H1 (cell line): ENCODE measurements around the gene WNT9B. TPM values are rescaled to one million over a fixed set of nuclear protein-coding genes. Genes with fewer than 3 reads are reported as not detected.

Experiments
- CTCF ChIA-PET: fragments of 300-600 bp; sonication (Branson Sonifier 250); formaldehyde crosslinking; loops from one replicate; lab custom pipeline; 2021; ENCODE audit not compliant: partially characterized antibody; lab: Charles Lee
- POLR2A ChIA-PET: fragments of 300-600 bp; sonication (Branson Sonifier 250); formaldehyde crosslinking; loops from one replicate; lab custom pipeline; 2021; ENCODE audit warnings: inconsistent platforms; ENCODE audit not compliant: partially characterized antibody; lab: Charles Lee
- DNase-seq, 2 experiments: peaks; one replicate each; pipeline versions ENCODE4 v3.0.0 to v3.0.0-alpha.2; 2010 to 2022; ENCODE audit warnings: low spot score in 2 of 2, low read depth in 1 of 2, mixed read lengths in 1 of 2
- FAIRE-seq: peaks from 2 replicates; lab custom pipeline; 2011; peaks lifted over from hg19 to GRCh38; lab: Jason Lieb, UNC
- H2AFZ ChIP-seq: 2 replicates; pipeline ENCODE4 v1.8.1; 2012; ENCODE audit warnings: low read length, inconsistent platforms
- H2AK5ac ChIP-seq: 2 replicates; pipeline ENCODE4 v1.6.1; 2013; ENCODE audit warnings: low read depth, low read length
- H2BK120ac ChIP-seq: replicated peaks from 2 replicates; pipeline ENCODE3; 2013; ENCODE audit warnings: low read depth, low read length, inconsistent platforms
- H2BK12ac ChIP-seq: 2 replicates; pipeline ENCODE4 v1.6.1; 2013; ENCODE audit warnings: low read depth, low read length
- H2BK15ac ChIP-seq: 2 replicates; pipeline ENCODE4 v1.6.1; 2013; ENCODE audit warnings: low read length
- H2BK20ac ChIP-seq: 2 replicates; pipeline ENCODE4 v1.6.1; 2013; ENCODE audit warnings: low read length
- H2BK5ac ChIP-seq: 2 replicates; pipeline ENCODE4 v1.6.1; 2013; ENCODE audit warnings: low read depth, low read length
- H3K14ac ChIP-seq: 2 replicates; pipeline ENCODE4 v1.6.1; 2013; ENCODE audit warnings: inconsistent platforms; ENCODE audit not compliant: insufficient read length
- H3K18ac ChIP-seq: 2 replicates; pipeline ENCODE4 v1.6.1; 2013; ENCODE audit warnings: low read length; ENCODE audit errors: extremely low read depth
- H3K23ac ChIP-seq: 2 replicates; pipeline ENCODE4 v1.6.1; 2013; ENCODE audit warnings: inconsistent platforms; ENCODE audit not compliant: insufficient read length
- H3K23me2 ChIP-seq: 2 replicates; pipeline ENCODE4 v1.6.1; 2013; ENCODE audit warnings: low read depth, low read length
- H3K27ac ChIP-seq: 2 replicates; pipeline ENCODE4 v1.6.1; 2011; ENCODE audit warnings: low read depth, low read length, inconsistent platforms
- H3K27me3 ChIP-seq, 4 experiments: replicated peaks in 1 of 4; 1 replicate in 1 of 4; 2 replicates in 3 of 4; pipeline versions ENCODE4 v1.6.1 to v1.8.1; 2011 to 2013; ENCODE audit warnings: low read length in 3 of 4, mild to moderate bottlenecking in 3 of 4, inconsistent platforms in 2 of 4, mixed read lengths in 2 of 4, moderate library complexity in 1 of 4; ENCODE audit not compliant: control insufficient read depth in 3 of 4, insufficient read depth in 3 of 4; ENCODE audit errors: extremely low read depth in 1 of 4
- H3K36me3 ChIP-seq, 4 experiments: 2 replicates each; pipeline versions ENCODE4 v1.6.1 to v1.8.1; 2011 to 2013; ENCODE audit warnings: mild to moderate bottlenecking in 4 of 4, low read length in 3 of 4, moderate library complexity in 2 of 4, control low read depth in 1 of 4, inconsistent platforms in 1 of 4; ENCODE audit not compliant: insufficient read depth in 4 of 4, control insufficient read depth in 2 of 4
- H3K4ac ChIP-seq: replicated peaks from 2 replicates; pipeline ENCODE3; 2013; ENCODE audit warnings: low read length, low read depth, mixed read lengths, inconsistent platforms; ENCODE audit not compliant: insufficient read length
- H3K4me1 ChIP-seq, 4 experiments: replicated peaks in 1 of 4; 1 replicate in 1 of 4; 2 replicates in 3 of 4; pipeline versions ENCODE4 v1.6.1 to v1.8.1; 2011 to 2013; ENCODE audit warnings: low read length in 3 of 4, inconsistent platforms in 2 of 4, mixed read lengths in 1 of 4; ENCODE audit not compliant: insufficient read depth in 4 of 4, control insufficient read depth in 3 of 4
- H3K4me2 ChIP-seq, 2 experiments: 2 replicates each; pipeline versions ENCODE4 v1.6.1 to v1.8.1; 2011 to 2013; ENCODE audit warnings: low read depth in 2 of 2, low read length in 2 of 2, control low read depth in 1 of 2, inconsistent platforms in 1 of 2, mild to moderate bottlenecking in 1 of 2; ENCODE audit not compliant: insufficient read depth in 1 of 2
- H3K4me3 ChIP-seq, 4 experiments: fragments of 200-600, 300-600 bp in 1 of 4; sonication (generic), shearing (Covaris generic), sonication (Bioruptor Twin) in 1 of 4; 2 replicates each; pipeline versions ENCODE4 v1.5.1 to v1.8.1; 2011 to 2016; ENCODE audit warnings: low read length in 4 of 4, low read depth in 3 of 4, control low read depth in 2 of 4, inconsistent platforms in 2 of 4, mild to moderate bottlenecking in 2 of 4, mixed read lengths in 1 of 4, moderate library complexity in 1 of 4; ENCODE audit not compliant: insufficient read depth in 2 of 4; ENCODE audit errors: extremely low read depth in 1 of 4
- H3K56ac ChIP-seq: replicated peaks from 2 replicates; pipeline ENCODE3; 2013; ENCODE audit warnings: low read depth, mild to moderate bottlenecking, mixed read lengths, low read length, inconsistent platforms; ENCODE audit not compliant: insufficient read length
- H3K79me1 ChIP-seq: 2 replicates; pipeline ENCODE4 v1.6.1; 2013; ENCODE audit warnings: low read depth, low read length, control low read depth
- H3K79me2 ChIP-seq, 2 experiments: 2 replicates each; pipeline versions ENCODE4 v1.6.1 to v1.8.1; 2012 to 2013; ENCODE audit warnings: low read length in 2 of 2, mild to moderate bottlenecking in 2 of 2, inconsistent platforms in 1 of 2; ENCODE audit not compliant: insufficient read depth in 2 of 2, control insufficient read depth in 1 of 2
- H3K9ac ChIP-seq, 4 experiments: replicated peaks in 1 of 4; 1 replicate in 1 of 4; 2 replicates in 3 of 4; pipeline versions ENCODE4 v1.6.1 to v1.8.1; 2011 to 2013; ENCODE audit warnings: low read depth in 3 of 4, low read length in 3 of 4, control low read depth in 2 of 4, mild to moderate bottlenecking in 2 of 4, moderate library complexity in 2 of 4, inconsistent platforms in 1 of 4; ENCODE audit errors: extremely low read depth in 1 of 4
- H3K9me3 ChIP-seq, 2 experiments: 2 replicates each; pipeline versions ENCODE4 v1.6.1 to v1.8.1; 2012 to 2013; ENCODE audit warnings: mild to moderate bottlenecking in 2 of 2, moderate library complexity in 2 of 2, control low read depth in 1 of 2, inconsistent platforms in 1 of 2, low read depth in 1 of 2, low read length in 1 of 2, mixed read lengths in 1 of 2; ENCODE audit not compliant: insufficient read depth in 2 of 2
- H4K20me1 ChIP-seq, 2 experiments: replicated peaks in 1 of 2; 2 replicates each; pipeline versions ENCODE3 to v1.8.1; 2011 to 2013; ENCODE audit warnings: inconsistent platforms in 2 of 2, low read length in 2 of 2, mild to moderate bottlenecking in 1 of 2; ENCODE audit not compliant: insufficient read depth in 2 of 2, control insufficient read depth in 1 of 2
- H4K5ac ChIP-seq: 2 replicates; pipeline ENCODE4 v1.6.1; 2013; ENCODE audit warnings: low read length, low read depth, mixed read lengths, inconsistent platforms; ENCODE audit not compliant: insufficient read length
- H4K8ac ChIP-seq: 2 replicates; pipeline ENCODE4 v1.8.0; 2013; ENCODE audit warnings: mild to moderate bottlenecking, moderate library complexity, low read length, inconsistent platforms; ENCODE audit not compliant: insufficient read depth; ENCODE audit errors: extremely low read depth
- H4K91ac ChIP-seq: replicated peaks from 2 replicates; pipeline ENCODE3; 2013; ENCODE audit warnings: low read length, mixed read lengths, inconsistent platforms; ENCODE audit not compliant: insufficient read length
- BCL11A ChIP-seq, 2 experiments: IDR thresholded peaks; one replicate each; pipeline ENCODE4 v1.6.1; 2011; ENCODE audit warnings: low read depth in 2 of 2, low read length in 2 of 2, mild to moderate bottlenecking in 2 of 2
- CEBPB ChIP-seq: IDR thresholded peaks from 2 replicates; pipeline ENCODE4 v1.6.1; 2012; ENCODE audit warnings: low read depth, low read length
- EGR1 ChIP-seq: IDR thresholded peaks from 2 replicates; pipeline ENCODE4 v1.6.1; 2011; ENCODE audit warnings: low read depth, low read length, borderline replicate concordance
- EP300 ChIP-seq, 2 experiments: IDR thresholded peaks; 1 replicate in 1 of 2; 2 replicates in 1 of 2; pipeline ENCODE4 v1.6.1; 2011 to 2012; ENCODE audit warnings: low read depth in 2 of 2, low read length in 2 of 2, mild to moderate bottlenecking in 2 of 2, borderline replicate concordance in 1 of 2, inconsistent platforms in 1 of 2, moderate library complexity in 1 of 2
- GABPA ChIP-seq: IDR thresholded peaks from 2 replicates; pipeline ENCODE4 v1.6.1; 2011; ENCODE audit warnings: mild to moderate bottlenecking, low read length, moderate library complexity, borderline replicate concordance; ENCODE audit not compliant: insufficient read depth
- HDAC6 ChIP-seq: IDR thresholded peaks from one replicate; pipeline ENCODE4 v1.7.1; 2012; ENCODE audit warnings: low read depth, mild to moderate bottlenecking, inconsistent platforms, low read length, moderate library complexity
- KDM5A ChIP-seq: fragments of 200-600 bp; IDR thresholded peaks from 2 replicates; pipeline ENCODE4 v1.7.1; 2012; ENCODE audit warnings: mild to moderate bottlenecking, low read length, inconsistent platforms, mixed read lengths
- MAFK ChIP-seq: IDR thresholded peaks from 2 replicates; pipeline ENCODE4 v1.6.1; 2012; ENCODE audit warnings: low read depth, mild to moderate bottlenecking, improper control_type of control experiment, low read length
- NANOG ChIP-seq: IDR thresholded peaks from 2 replicates; pipeline ENCODE4 v1.6.1; 2011; ENCODE audit warnings: low read length, low read depth, mild to moderate bottlenecking, inconsistent platforms; ENCODE audit not compliant: insufficient read depth, poor library complexity, severe bottlenecking
- POLR2A ChIP-seq, 2 experiments: IDR thresholded peaks; 1 replicate in 1 of 2; 2 replicates in 1 of 2; pipeline ENCODE4 v1.6.1; 2011; ENCODE audit warnings: low read depth in 2 of 2, low read length in 2 of 2, mild to moderate bottlenecking in 2 of 2; ENCODE audit errors: control extremely low read depth in 1 of 2
- POU5F1 ChIP-seq: IDR thresholded peaks from 2 replicates; pipeline ENCODE4 v1.6.1; 2011; ENCODE audit warnings: low read depth, mild to moderate bottlenecking, low read length, moderate library complexity
- SIN3A ChIP-seq, 2 experiments: IDR thresholded peaks in 1 of 2; conservative IDR thresholded peaks in 1 of 2; 2 replicates each; pipeline ENCODE4 v1.6.1; 2011 to 2012; ENCODE audit warnings: low read length in 2 of 2, improper control_type of control experiment in 1 of 2, low read depth in 1 of 2, mild to moderate bottlenecking in 1 of 2
- SIX5 ChIP-seq: IDR thresholded peaks from 2 replicates; pipeline ENCODE4 v1.6.1; 2011; ENCODE audit warnings: mild to moderate bottlenecking, low read depth, low read length
- TAF1 ChIP-seq: IDR thresholded peaks from 2 replicates; pipeline ENCODE4 v1.6.1; 2011; ENCODE audit warnings: mild to moderate bottlenecking, low read depth, low read length
- WGBS, 2 experiments: shearing (Covaris generic) in 1 of 2; methylation state at CpG; one replicate each; pipeline versions ENCODE4 v1.1.6 to v1.1.7; 2013 to 2015; ENCODE audit warnings: low lambda C conversion rate in 2 of 2, mixed read lengths in 2 of 2, inconsistent platforms in 1 of 2, low coverage in 1 of 2, missing lambda C conversion rate in 1 of 2; ENCODE audit not compliant: insufficient replicate concordance in 2 of 2, insufficient coverage in 1 of 2, insufficient read length in 1 of 2; ENCODE audit errors: extremely low coverage in 1 of 2, missing lambda C conversion rate in 1 of 2; 5-methylcytosine and 5-hydroxymethylcytosine counted together
- polyA plus RNA-seq, 7 experiments: library from polyadenylated mRNA; depleted of rRNA in 3 of 7; stranded (reverse) in 5 of 7; unstranded in 2 of 7; fragments of >200 nt in 5 of 7; fragments of 200-250 nt in 2 of 7; gene quantifications; 1 replicate in 5 of 7; 2 replicates in 1 of 7; 4 replicates in 1 of 7; pipeline versions ENCODE4 v1.2.1 to v1.2.3, GENCODE V29; 2011 to 2013; ENCODE audit warnings: missing spikeins in 2 of 7, mixed read lengths in 2 of 7
- total RNA-seq: library from RNA; stranded (reverse); fragmentation: NEBNext Ultra II Directional; extraction: Animal tissue kit (Norgen Biotek cat#: 25700); gene quantifications from 2 replicates; pipeline ENCODE4 v1.2.1, GENCODE V29; 2021

WNT9B gene
- total and polyA plus RNA-seq, 2 of the 8 experiments (the other 6 are each of a cell fraction or from before 2014, with no cell fraction given): 0.21 TPM; not detected in 1

GRCh38 chr17:46822388-46822921, 28.9 kb upstream of the WNT9B start:
- no peak overlapping the region; a peak in 1 of 4 replicates for H3K4me2 ChIP-seq
- CTCF ChIA-PET: interaction anchor here (0.6 to 6.1 kb wide), 12 partner anchors 9 to 314 kb away, joined by 3 to 49 read pairs (median 6); no protein-coding TSS in a partner anchor
- TF ChIP-seq NANOG (no peak), BCL11A (IDR thresholded peaks at IDR 0.05; ENCODE audit: low read depth in 2 of 2, low read length in 2 of 2) (no peak), HDAC6 (no peak), CEBPB (no peak), POLR2A (IDR thresholded peaks at IDR 0.05; ENCODE audit: control extremely low read depth in 1 of 2, low read depth in 2 of 2, low read length in 2 of 2) (no peak), SIX5 (no peak), MAFK (no peak), SIN3A (conservative IDR thresholded peaks at IDR 0.05 in 1 of 2, IDR thresholded peaks at IDR 0.05 in 1 of 2; ENCODE audit: low read depth in 1 of 2, low read length in 2 of 2) (no peak), EGR1 (no peak), GABPA (no peak), POU5F1 (no peak), KDM5A (no peak), TAF1 (no peak), EP300 (IDR thresholded peaks at IDR 0.05; ENCODE audit: borderline replicate concordance in 1 of 2, low read depth in 2 of 2, low read length in 2 of 2) (no peak)

More at GRCh38 chr17:46822388-46822921, 28.9 kb upstream of the WNT9B start:
- H3K56ac ChIP-seq: no peak overlapping the region
- no peak overlapping the region for H3K27ac ChIP-seq
- peak in 1 of 2 experiments; percentile 95 for DNase-seq
- no peak overlapping the region for H2BK15ac ChIP-seq
- no peak overlapping the region for H2BK120ac ChIP-seq
- H3K9me3 ChIP-seq: no peaks in the 10 kb centered on the region
- peaks cover 26 to 58% (median 48%) of the 10 kb centered on the region in 4 experiments for H3K27me3 ChIP-seq
- H2AFZ ChIP-seq: no peak overlapping the region
- peak overlapping the region; percentile 32; the same call in 1 of the 2 replicates for H3K18ac ChIP-seq
- no peaks in the 10 kb centered on the region for H3K79me2 ChIP-seq
- H3K23me2 ChIP-seq: peaks cover 20% of the 10 kb centered on the region; the same call in 1 of the 2 replicates
- no peak overlapping the region for H2BK12ac ChIP-seq
- H2BK5ac ChIP-seq: no peak overlapping the region
- H4K5ac ChIP-seq: no peak overlapping the region
- H2AK5ac ChIP-seq: no peak overlapping the region
- H3K23ac ChIP-seq: no peak overlapping the region
- peaks cover 0 to 28% (median 24%) of the 10 kb centered on the region in 4 experiments; a peak in 6 of 7 replicates for H3K4me1 ChIP-seq
- peaks cover 0 to 2% of the 10 kb centered on the region in 2 experiments for H4K20me1 ChIP-seq
- H3K36me3 ChIP-seq: no peaks in the 10 kb centered on the region
- H3K4ac ChIP-seq: no peak overlapping the region
- no peak overlapping the region for H3K9ac ChIP-seq
- POLR2A ChIA-PET: no interaction called here
- 41% methylated on average over 34 of the region's 35 CpGs; no CpG with 5 or more reads in 1 of the 2 experiments for WGBS, 2 experiments
- H4K8ac ChIP-seq: peak overlapping the region; percentile 29
- FAIRE-seq: no peak
- H4K91ac ChIP-seq: peak overlapping the region; percentile 52
- H2BK20ac ChIP-seq: no peak overlapping the region
- no peaks in the 10 kb centered on the region for H3K79me1 ChIP-seq
- no peak overlapping the region for H3K14ac ChIP-seq
- no peak overlapping the region for H3K4me3 ChIP-seq
